ENCODE data around the gene SCNN1A. TPM values are rescaled to one million over a fixed set of nuclear protein-coding genes. Genes with fewer than 3 reads are reported as not detected.

Gene SCNN1A
- total RNA-seq, 1 experiment from 2014 or later: 111 TPM

- Histone ChIP-seq H3K56ac (ENCODE audit: insufficient read length, low read depth, low read length) (no peak overlapping the region), H2AK5ac (ENCODE audit: insufficient read length, low read length) (no peak overlapping the region), H3K4me2 (ENCODE audit: insufficient read depth, insufficient read length, low read length) (no peak overlapping the region), H2BK20ac (ENCODE audit: low read depth, low read length, poor library complexity, severe bottlenecking) (no peak overlapping the region), H2BK12ac (ENCODE audit: insufficient read length, low read depth, low read length) (no peak overlapping the region), H2BK5ac (ENCODE audit: insufficient read length, low read length) (no peak overlapping the region), H3K79me2 (ENCODE audit: insufficient read depth, low read length) (peaks cover 8% of the 10 kb centered on the region; the same call in 1 of the 2 replicates), H3K14ac (ENCODE audit: insufficient read depth, low read length) (no peak overlapping the region), H3K27ac (ENCODE audit: insufficient read length, low read depth, low read length) (no peak overlapping the region), H3K4me1 (ENCODE audit: insufficient read depth, low read length) (peaks cover 20% of the 10 kb centered on the region), H3K18ac (ENCODE audit: insufficient read length, low read depth, low read length) (no peak overlapping the region), H3K23me2 (ENCODE audit: insufficient read length, low read depth, low read length, poor library complexity, severe bottlenecking) (peaks cover 9% of the 10 kb centered on the region), H2AFZ (ENCODE audit: low read length) (no peak overlapping the region), H3K27me3 (ENCODE audit: insufficient read depth, low read length) (no peaks in the 10 kb centered on the region), H2BK120ac (ENCODE audit: low read depth, low read length, poor library complexity, severe bottlenecking) (no peak overlapping the region), H3K79me1 (ENCODE audit: insufficient read depth, low read depth, low read length, poor library complexity, severe bottlenecking) (no peaks in the 10 kb centered on the region), H4K20me1 (ENCODE audit: control insufficient read depth, insufficient read depth, insufficient read length) (no peaks in the 10 kb centered on the region), H3K9me3 (ENCODE audit: control insufficient read depth, low read depth, low read length) (no peaks in the 10 kb centered on the region), H4K8ac (replicated peaks; ENCODE audit: insufficient read length, low read depth, low read length) (no peak overlapping the region), H4K91ac (ENCODE audit: insufficient read length, low read depth, low read length) (no peak overlapping the region), H3K9ac (ENCODE audit: extremely low read depth, insufficient read length, low read length) (no peak overlapping the region), H3T11ph (ENCODE audit: low read length) (no peak overlapping the region), H3K23ac (ENCODE audit: insufficient read length, low read depth, low read length) (no peak overlapping the region), H2BK15ac (ENCODE audit: low read depth, low read length) (no peak overlapping the region), H4K5ac (ENCODE audit: insufficient read length, low read depth, low read length) (no peak overlapping the region), H3K4ac (ENCODE audit: low read depth, low read length) (no peak overlapping the region)
- no CpG with 5 or more reads among the region's 9 CpGs for WGBS (ENCODE audit: extremely low coverage, insufficient read length, low lambda C conversion rate)
- Mint-ChIP-seq H3K36me3 (ENCODE audit: insufficient read depth in 1 of 3, low read depth in 3 of 3) (peaks cover 38 to 64% (median 59%) of the 10 kb centered on the region in 3 experiments; a peak in 6 of 7 replicates), H3K4me3 (no peak overlapping the region), H3K27ac (peak overlapping the region; percentile 69 to 87 (median 85); a peak in 6 of 7 replicates), H3K9me3 (no peaks in the 10 kb centered on the region), H3K27me3 (ENCODE audit: low read depth) (no peaks in the 10 kb centered on the region; the same call in 1 of the 2 replicates), H3K4me1 (peaks cover 18 to 25% of the 10 kb centered on the region in 2 experiments)
- TF ChIP-seq, protein P1, sequence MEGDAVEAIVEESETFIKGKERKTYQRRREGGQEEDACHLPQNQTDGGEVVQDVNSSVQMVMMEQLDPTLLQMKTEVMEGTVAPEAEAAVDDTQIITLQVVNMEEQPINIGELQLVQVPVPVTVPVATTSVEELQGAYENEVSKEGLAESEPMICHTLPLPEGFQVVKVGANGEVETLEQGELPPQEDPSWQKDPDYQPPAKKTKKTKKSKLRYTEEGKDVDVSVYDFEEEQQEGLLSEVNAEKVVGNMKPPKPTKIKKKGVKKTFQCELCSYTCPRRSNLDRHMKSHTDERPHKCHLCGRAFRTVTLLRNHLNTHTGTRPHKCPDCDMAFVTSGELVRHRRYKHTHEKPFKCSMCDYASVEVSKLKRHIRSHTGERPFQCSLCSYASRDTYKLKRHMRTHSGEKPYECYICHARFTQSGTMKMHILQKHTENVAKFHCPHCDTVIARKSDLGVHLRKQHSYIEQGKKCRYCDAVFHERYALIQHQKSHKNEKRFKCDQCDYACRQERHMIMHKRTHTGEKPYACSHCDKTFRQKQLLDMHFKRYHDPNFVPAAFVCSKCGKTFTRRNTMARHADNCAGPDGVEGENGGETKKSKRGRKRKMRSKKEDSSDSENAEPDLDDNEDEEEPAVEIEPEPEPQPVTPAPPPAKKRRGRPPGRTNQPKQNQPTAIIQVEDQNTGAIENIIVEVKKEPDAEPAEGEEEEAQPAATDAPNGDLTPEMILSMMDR (conservative IDR thresholded peaks at IDR 0.05): no peak
- no peak for DNase-seq
Observed at GRCh38 chr12:6333566-6333965, 41.8 kb downstream of the SCNN1A start.

Measured in H9 (cell line).